Nephron (organoid): Measurements from ENCODE around the gene SIDT1.

Experiments
- H3K27ac Mint-ChIP-seq, 3 experiments: 2 replicates each; pipeline ENCODE4 v1.8.0; 2020; ENCODE audit warnings: mixed read lengths in 3 of 3, mild to moderate bottlenecking in 2 of 3, moderate library complexity in 1 of 3
- H3K27me3 Mint-ChIP-seq: 2 replicates; pipeline ENCODE4 v1.8.0; 2021; ENCODE audit warnings: low read depth, mild to moderate bottlenecking, moderate library complexity, mixed read lengths
- H3K36me3 Mint-ChIP-seq: 2 replicates; pipeline ENCODE4 v1.8.0; 2020; ENCODE audit warnings: low read depth, mixed read lengths
- H3K4me1 Mint-ChIP-seq: 2 replicates; pipeline ENCODE4 v1.8.0; 2020; ENCODE audit warnings: mixed read lengths
- H3K4me3 Mint-ChIP-seq, 3 experiments: 2 replicates each; pipeline ENCODE4 v1.8.0; 2020; ENCODE audit warnings: mild to moderate bottlenecking in 3 of 3, mixed read lengths in 3 of 3, moderate library complexity in 2 of 3
- H3K9me3 Mint-ChIP-seq: 2 replicates; pipeline ENCODE4 v1.8.0; 2020; ENCODE audit warnings: mixed read lengths
- TF ChIP-seq, protein P1 (sequence below), 3 experiments: fragments of 200-600 bp; sonication (generic); IDR thresholded peaks; one replicate each; pipeline ENCODE4 v1.5.0; 2021; ENCODE audit warnings: antibody characterized with exemption in 3 of 3; ENCODE audit not compliant: unreplicated experiment in 3 of 3

Gene SIDT1

DNA sequence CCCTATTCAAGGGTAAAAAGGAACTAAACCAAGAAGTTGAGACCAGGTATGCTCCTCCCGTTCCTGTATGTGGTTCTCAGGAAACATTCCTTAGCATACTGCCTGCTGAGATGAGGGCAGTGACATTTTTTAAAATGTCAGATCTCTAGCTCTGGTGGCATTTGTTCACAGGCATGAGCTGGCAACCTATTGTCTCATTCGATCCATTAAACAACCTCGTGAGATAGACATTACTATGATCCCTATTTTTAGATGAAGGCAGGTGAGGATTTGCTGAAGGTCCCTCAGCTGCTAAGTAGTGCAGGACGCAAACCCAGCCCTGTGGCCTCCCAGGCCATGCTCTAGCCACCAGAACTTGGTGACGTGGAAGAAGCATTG, 74.9 kb downstream of the SIDT1 start:
- no peak overlapping the region for H3K4me3 Mint-ChIP-seq
- H3K27me3 Mint-ChIP-seq: peaks cover 4% of the 10 kb centered on the region
- no peaks in the 10 kb centered on the region for H3K36me3 Mint-ChIP-seq
- peaks cover 2% of the 10 kb centered on the region for H3K4me1 Mint-ChIP-seq
- no peak overlapping the region for H3K27ac Mint-ChIP-seq
- H3K9me3 Mint-ChIP-seq: no peaks in the 10 kb centered on the region
- TF ChIP-seq, protein P1, sequence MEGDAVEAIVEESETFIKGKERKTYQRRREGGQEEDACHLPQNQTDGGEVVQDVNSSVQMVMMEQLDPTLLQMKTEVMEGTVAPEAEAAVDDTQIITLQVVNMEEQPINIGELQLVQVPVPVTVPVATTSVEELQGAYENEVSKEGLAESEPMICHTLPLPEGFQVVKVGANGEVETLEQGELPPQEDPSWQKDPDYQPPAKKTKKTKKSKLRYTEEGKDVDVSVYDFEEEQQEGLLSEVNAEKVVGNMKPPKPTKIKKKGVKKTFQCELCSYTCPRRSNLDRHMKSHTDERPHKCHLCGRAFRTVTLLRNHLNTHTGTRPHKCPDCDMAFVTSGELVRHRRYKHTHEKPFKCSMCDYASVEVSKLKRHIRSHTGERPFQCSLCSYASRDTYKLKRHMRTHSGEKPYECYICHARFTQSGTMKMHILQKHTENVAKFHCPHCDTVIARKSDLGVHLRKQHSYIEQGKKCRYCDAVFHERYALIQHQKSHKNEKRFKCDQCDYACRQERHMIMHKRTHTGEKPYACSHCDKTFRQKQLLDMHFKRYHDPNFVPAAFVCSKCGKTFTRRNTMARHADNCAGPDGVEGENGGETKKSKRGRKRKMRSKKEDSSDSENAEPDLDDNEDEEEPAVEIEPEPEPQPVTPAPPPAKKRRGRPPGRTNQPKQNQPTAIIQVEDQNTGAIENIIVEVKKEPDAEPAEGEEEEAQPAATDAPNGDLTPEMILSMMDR (IDR thresholded peaks at IDR 0.05; ENCODE audit: unreplicated experiment in 3 of 3): no peak

DNA sequence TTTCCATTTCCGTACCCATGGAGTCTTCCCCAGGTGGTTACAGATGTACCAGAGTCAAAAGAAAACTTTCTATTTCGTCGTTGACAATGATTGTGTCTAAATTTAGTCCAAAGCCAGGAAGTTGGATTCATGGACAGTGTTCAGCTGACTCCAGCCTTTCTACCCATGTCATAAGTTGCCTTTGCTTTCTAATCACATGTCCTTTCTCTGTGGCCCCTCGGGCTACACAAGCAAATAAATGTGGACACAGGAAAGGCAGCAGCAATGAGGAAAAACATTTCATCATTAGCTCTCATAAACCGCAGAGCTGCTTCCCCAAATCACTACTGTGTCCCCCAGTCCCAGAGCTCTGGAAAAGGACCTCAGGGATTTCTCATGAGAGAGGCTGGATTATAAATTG, 82.0 kb downstream of the SIDT1 start:
- no peaks in the 10 kb centered on the region for H3K9me3 Mint-ChIP-seq
- no peak overlapping the region for H3K27ac Mint-ChIP-seq
- TF ChIP-seq, protein P1 (IDR thresholded peaks at IDR 0.05; ENCODE audit: unreplicated experiment in 3 of 3): no peak
- H3K36me3 Mint-ChIP-seq: no peaks in the 10 kb centered on the region
- H3K27me3 Mint-ChIP-seq: no peaks in the 10 kb centered on the region
- H3K4me3 Mint-ChIP-seq: no peak overlapping the region
- H3K4me1 Mint-ChIP-seq: peaks cover 9% of the 10 kb centered on the region

DNA sequence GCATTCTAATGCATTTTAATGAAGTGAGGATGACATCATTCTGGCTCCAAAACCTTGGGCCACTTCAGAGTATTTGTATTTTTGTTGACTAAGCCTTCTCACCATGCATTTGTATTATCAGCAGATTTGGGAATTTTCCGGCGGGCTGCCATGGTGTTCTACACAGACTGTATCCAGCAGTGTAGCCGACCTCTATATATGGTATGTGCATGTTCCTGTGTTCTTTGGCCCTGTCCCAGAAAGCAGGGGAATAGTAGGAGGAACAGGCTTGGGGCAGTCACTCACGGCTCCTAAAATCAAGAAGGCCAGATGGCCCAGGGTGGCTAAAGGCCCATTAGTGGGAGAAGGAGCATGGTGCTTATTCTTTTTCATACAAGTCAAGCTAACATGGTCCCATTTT, 83.6 kb downstream of the SIDT1 start:
- Mint-ChIP-seq H3K27ac (peak overlapping the region in 1 of 3 experiments; percentile 71), H3K36me3 (no peaks in the 10 kb centered on the region), H3K4me3 (no peak overlapping the region), H3K4me1 (peaks cover 9% of the 10 kb centered on the region), H3K27me3 (no peaks in the 10 kb centered on the region), H3K9me3 (no peaks in the 10 kb centered on the region)
- TF ChIP-seq, protein P1 (IDR thresholded peaks at IDR 0.05; ENCODE audit: unreplicated experiment in 3 of 3): no peak

DNA sequence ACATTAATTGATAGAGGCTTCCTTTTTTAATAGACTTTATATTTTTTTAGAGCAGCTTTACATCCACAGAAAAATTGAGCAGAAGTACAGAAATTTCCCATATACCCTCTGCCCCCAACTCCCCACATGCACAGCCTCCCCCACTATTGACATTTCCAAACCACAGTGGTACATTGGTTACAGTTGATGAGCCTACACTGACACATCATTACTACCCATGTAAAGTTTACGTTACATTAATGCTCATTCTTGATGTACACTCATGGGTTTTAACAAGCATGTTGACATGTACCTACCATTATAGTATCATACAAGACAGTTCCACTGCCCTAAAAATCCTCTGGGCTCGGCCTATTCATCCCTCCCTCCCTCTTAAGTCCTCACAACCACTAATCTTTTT, 85.4 kb downstream of the SIDT1 start:
- Mint-ChIP-seq H3K4me1 (peaks cover 9% of the 10 kb centered on the region), H3K27ac (no peak overlapping the region), H3K27me3 (no peaks in the 10 kb centered on the region), H3K9me3 (no peaks in the 10 kb centered on the region), H3K4me3 (no peak overlapping the region), H3K36me3 (no peaks in the 10 kb centered on the region)
- TF ChIP-seq, protein P1 (IDR thresholded peaks at IDR 0.05; ENCODE audit: unreplicated experiment in 3 of 3): no peak

DNA sequence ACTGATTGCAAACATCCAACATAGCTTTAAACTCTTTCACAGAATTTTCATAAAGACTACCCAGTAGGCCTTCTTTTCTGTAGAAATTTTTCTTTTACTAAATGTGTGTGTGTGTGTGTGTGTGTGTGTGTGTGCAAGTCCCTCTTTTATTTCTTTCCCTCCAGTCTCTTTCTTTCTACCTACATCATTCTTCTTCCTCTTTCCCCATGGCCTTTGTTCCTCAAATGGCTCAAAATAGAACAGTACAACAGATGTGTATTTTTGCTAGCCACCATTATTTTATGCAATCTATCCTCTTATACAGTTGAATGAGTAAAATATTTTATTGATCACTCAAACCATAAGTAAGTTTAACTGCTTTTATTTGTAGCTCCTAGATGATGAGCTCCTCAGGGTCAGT, 87.7 kb downstream of the SIDT1 start:
- TF ChIP-seq, protein P1 (IDR thresholded peaks at IDR 0.05; ENCODE audit: unreplicated experiment in 3 of 3): no peak
- Mint-ChIP-seq H3K4me1 (peaks cover 9% of the 10 kb centered on the region), H3K27ac (no peak overlapping the region), H3K4me3 (no peak overlapping the region), H3K9me3 (no peaks in the 10 kb centered on the region), H3K27me3 (peaks cover 9% of the 10 kb centered on the region), H3K36me3 (no peaks in the 10 kb centered on the region)

DNA sequence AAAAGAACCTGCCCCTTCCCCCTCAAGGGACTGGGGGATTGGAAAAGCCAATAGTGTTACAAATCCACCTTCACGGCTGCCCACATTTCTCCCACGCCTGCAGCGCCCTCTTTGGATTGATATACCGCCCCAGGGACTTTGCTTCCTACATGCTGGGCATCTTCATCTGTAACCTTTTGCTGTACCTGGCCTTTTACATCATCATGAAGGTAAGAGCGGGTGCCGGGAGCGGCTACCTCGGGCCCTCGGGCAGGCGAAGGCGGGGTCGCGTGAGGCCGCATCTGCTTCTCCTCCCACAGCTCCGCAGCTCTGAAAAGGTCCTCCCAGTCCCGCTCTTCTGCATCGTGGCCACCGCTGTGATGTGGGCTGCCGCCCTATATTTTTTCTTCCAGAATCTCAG, 91.0 kb downstream of the SIDT1 start:
- H3K9me3 Mint-ChIP-seq: no peaks in the 10 kb centered on the region
- H3K36me3 Mint-ChIP-seq: no peaks in the 10 kb centered on the region
- H3K4me3 Mint-ChIP-seq: no peak overlapping the region
- no peak overlapping the region for H3K27ac Mint-ChIP-seq
- peaks cover 13% of the 10 kb centered on the region for H3K27me3 Mint-ChIP-seq
- TF ChIP-seq, protein P1 (IDR thresholded peaks at IDR 0.05; ENCODE audit: unreplicated experiment in 3 of 3): peak in 1 of 3 experiments; percentile 8
- H3K4me1 Mint-ChIP-seq: peaks cover 8% of the 10 kb centered on the region
